DND-41 (cell line): ENCODE data around the gene PROSER2.

Source experiments
- EZH2 ChIP-seq: IDR thresholded peaks from 3 replicates; pipeline ENCODE4 v1.6.1; 2012; ENCODE audit warnings: borderline replicate concordance, low read depth, mild to moderate bottlenecking, moderate library complexity, low read length, inconsistent platforms; ENCODE audit not compliant: severe bottlenecking
- TF ChIP-seq, protein P1 (sequence below): IDR thresholded peaks from 2 replicates; pipeline ENCODE4 v1.5.1; 2012; ENCODE audit warnings: borderline replicate concordance, low read length, moderate library complexity, mild to moderate bottlenecking; ENCODE audit not compliant: poor library complexity, severe bottlenecking; ENCODE audit errors: extremely low read depth

DNA sequence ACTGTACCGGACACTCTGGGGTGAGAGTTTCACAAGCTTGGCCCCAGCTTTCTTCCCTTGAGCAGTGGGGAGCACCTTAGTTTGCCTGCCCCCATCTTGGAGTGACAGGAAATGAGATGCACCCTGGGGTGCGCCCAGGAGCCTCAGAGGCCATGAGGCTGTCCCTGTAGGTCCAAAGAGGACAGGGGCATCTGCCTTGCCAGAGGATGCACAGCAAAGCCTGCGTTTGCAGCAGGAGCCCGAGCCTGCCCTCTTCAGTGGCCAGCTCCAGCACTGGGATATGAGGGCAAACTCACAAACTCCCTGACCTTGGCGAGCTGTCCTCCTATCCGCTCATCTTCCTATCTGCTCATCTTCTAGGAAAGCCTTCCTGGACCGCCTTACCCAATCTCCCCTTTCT lies 79.5 kb downstream of the PROSER2 start:
- TF ChIP-seq, protein P1, sequence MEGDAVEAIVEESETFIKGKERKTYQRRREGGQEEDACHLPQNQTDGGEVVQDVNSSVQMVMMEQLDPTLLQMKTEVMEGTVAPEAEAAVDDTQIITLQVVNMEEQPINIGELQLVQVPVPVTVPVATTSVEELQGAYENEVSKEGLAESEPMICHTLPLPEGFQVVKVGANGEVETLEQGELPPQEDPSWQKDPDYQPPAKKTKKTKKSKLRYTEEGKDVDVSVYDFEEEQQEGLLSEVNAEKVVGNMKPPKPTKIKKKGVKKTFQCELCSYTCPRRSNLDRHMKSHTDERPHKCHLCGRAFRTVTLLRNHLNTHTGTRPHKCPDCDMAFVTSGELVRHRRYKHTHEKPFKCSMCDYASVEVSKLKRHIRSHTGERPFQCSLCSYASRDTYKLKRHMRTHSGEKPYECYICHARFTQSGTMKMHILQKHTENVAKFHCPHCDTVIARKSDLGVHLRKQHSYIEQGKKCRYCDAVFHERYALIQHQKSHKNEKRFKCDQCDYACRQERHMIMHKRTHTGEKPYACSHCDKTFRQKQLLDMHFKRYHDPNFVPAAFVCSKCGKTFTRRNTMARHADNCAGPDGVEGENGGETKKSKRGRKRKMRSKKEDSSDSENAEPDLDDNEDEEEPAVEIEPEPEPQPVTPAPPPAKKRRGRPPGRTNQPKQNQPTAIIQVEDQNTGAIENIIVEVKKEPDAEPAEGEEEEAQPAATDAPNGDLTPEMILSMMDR, result no peak
- no peak for TF ChIP-seq EZH2
